Gastrocnemius medialis (tissue), 4 donors: ENCODE results near the gene GARRE1. TPM values are rescaled to one million over a fixed set of nuclear protein-coding genes. Genes with fewer than 3 reads are reported as not detected.

Experiments
- ATAC-seq, 2 donors: fragments of 150-250 bp; one replicate each; pipeline ENCODE4 v1.9.1; 2016
- DNase-seq, 2 donors: peaks; one replicate each; pipeline ENCODE4 v3.0.0-alpha.2; 2019
- H3K27ac ChIP-seq, 4 donors: fragments of 200-600 bp; sonication (generic); 1 replicate in 1 of 4; 2 replicates in 3 of 4; pipeline ENCODE4 v1.5.1; 2016 to 2018; ENCODE audit warnings: mild to moderate bottlenecking in 2 of 4, moderate library complexity in 1 of 4
- H3K27me3 ChIP-seq, 3 donors: fragments of 200-600 bp; sonication (generic) in 2 of 3; 1 replicate in 1 of 3; 2 replicates in 2 of 3; pipeline versions ENCODE4 v1.5.1 to v1.6.0; 2016 to 2019; ENCODE audit warnings: mild to moderate bottlenecking in 1 of 3, moderate library complexity in 1 of 3
- H3K36me3 ChIP-seq, 2 donors: fragments of 200-600 bp; sonication (generic) in 1 of 2; one replicate each; pipeline ENCODE4 v1.5.1; 2017 to 2018
- H3K4me1 ChIP-seq, 2 donors: fragments of 200-600 bp; sonication (generic) in 1 of 2; one replicate each; pipeline ENCODE4 v1.5.1; 2016 to 2017; ENCODE audit warnings: mild to moderate bottlenecking in 2 of 2
- H3K4me3 ChIP-seq, 4 donors: fragments of 200-600 bp; sonication (generic) in 3 of 4; 1 replicate in 1 of 4; 2 replicates in 3 of 4; pipeline ENCODE4 v1.5.1; 2016 to 2019; ENCODE audit warnings: mild to moderate bottlenecking in 2 of 4
- H3K9me3 ChIP-seq, 3 donors: fragments of 200-600 bp; sonication (generic) in 2 of 3; 1 replicate in 1 of 3; 2 replicates in 2 of 3; pipeline ENCODE4 v1.5.1; 2016 to 2019
- POLR2A ChIP-seq, 2 donors: fragments of 450-650 bp; IDR thresholded peaks; one replicate each; pipeline ENCODE4 v1.6.1; 2017; ENCODE audit warnings: antibody characterized with exemption in 2 of 2, mild to moderate bottlenecking in 2 of 2, moderate library complexity in 2 of 2
- in situ Hi-C, 4 donors: fragments of 200-750 bp; cut with MboI; loops; one replicate each; pipeline versions ENCODE4 v1.15.0 to v1.8.0; 2017; ENCODE audit warnings: low sequenced_read_pairs in 4 of 4
- intact Hi-C: fragments of 100-400 bp; cut with DNase I; formaldehyde crosslinking; loops from one replicate; pipeline ENCODE4 v1.15.1; 2023; ENCODE audit warnings: low total_unique reads
- total RNA-seq, 4 donors: library from RNA; depleted of rRNA; stranded (reverse); fragments of >200 nt; gene quantifications; one replicate each; pipeline versions ENCODE4 v1.1.0 to v1.2.3, GENCODE V29; 2016
- TF ChIP-seq, protein P1 (sequence below), 5 experiments: fragments of 450-650 bp in 3 of 5; fragments of 200-600 bp in 2 of 5; sonication (generic) in 2 of 5; IDR thresholded peaks in 4 of 5; conservative IDR thresholded peaks in 1 of 5; 1 replicate in 4 of 5; 2 replicates in 1 of 5; pipeline ENCODE4 v1.5.1; 2016 to 2019; ENCODE audit warnings: antibody characterized with exemption in 5 of 5, mild to moderate bottlenecking in 3 of 5, moderate library complexity in 3 of 5

GARRE1 gene
- total RNA-seq, 4 donors from 2014 or later: 21.8 to 34.3 (median 24.8) TPM

DNA sequence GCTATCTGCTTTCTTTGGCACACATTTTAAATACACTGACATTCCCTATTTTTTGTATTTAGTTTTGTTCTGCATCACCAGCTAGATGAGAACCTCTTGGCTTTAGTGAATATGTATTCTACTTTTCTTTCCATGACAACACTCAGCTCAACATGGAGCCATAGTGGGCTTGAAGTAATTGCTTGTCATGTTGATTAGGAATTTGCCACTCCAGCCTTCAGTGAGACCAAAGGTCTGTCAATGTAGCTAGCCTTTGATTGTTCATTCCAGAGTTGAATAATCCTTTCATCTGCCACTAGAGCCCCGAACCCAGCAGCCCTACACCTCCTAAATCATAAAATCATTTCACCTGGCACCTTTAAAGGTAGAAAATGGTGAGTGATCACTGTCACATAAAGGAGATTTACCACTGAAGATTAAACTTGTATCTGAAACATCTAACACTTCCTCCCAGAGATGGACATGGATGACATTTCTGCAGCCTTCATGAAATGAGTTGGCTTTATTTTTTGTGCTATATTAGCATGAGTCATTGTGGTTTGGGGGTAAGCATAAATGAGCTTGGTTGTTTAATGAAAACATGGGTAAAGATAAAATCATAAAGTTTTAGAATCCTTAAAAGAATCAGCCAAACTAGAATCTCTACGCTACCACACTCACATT lies 29.2 kb upstream of the GARRE1 start:
- Histone ChIP-seq H3K27me3 (no peaks in the 10 kb centered on the region), H3K4me3 (no peak overlapping the region), H3K9me3 (no peaks in the 10 kb centered on the region), H3K4me1 (no peaks in the 10 kb centered on the region), H3K36me3 (peaks cover 3 to 79% of the 10 kb centered on the region in 2 donors), H3K27ac (peak overlapping the region in 1 of 4 donors; percentile 42)
- in situ Hi-C loops (loop anchor here in 3 of 4 donors (10.0 to 25.0 kb wide), 2 partner anchors 112 to 120 kb away; no protein-coding TSS in a partner anchor), intact Hi-C loops (loop anchor here (5.0 kb wide), 1 partner anchor 122 kb away; no protein-coding TSS in a partner anchor)
- TF ChIP-seq POLR2A (IDR thresholded peaks at IDR 0.05): no peak
- TF ChIP-seq, protein P1, sequence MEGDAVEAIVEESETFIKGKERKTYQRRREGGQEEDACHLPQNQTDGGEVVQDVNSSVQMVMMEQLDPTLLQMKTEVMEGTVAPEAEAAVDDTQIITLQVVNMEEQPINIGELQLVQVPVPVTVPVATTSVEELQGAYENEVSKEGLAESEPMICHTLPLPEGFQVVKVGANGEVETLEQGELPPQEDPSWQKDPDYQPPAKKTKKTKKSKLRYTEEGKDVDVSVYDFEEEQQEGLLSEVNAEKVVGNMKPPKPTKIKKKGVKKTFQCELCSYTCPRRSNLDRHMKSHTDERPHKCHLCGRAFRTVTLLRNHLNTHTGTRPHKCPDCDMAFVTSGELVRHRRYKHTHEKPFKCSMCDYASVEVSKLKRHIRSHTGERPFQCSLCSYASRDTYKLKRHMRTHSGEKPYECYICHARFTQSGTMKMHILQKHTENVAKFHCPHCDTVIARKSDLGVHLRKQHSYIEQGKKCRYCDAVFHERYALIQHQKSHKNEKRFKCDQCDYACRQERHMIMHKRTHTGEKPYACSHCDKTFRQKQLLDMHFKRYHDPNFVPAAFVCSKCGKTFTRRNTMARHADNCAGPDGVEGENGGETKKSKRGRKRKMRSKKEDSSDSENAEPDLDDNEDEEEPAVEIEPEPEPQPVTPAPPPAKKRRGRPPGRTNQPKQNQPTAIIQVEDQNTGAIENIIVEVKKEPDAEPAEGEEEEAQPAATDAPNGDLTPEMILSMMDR (IDR thresholded peaks at IDR 0.05 in 4 of 5, conservative IDR thresholded peaks at IDR 0.05 in 1 of 5): no peak
- ATAC-seq (no peak), DNase-seq (no peak)

DNA sequence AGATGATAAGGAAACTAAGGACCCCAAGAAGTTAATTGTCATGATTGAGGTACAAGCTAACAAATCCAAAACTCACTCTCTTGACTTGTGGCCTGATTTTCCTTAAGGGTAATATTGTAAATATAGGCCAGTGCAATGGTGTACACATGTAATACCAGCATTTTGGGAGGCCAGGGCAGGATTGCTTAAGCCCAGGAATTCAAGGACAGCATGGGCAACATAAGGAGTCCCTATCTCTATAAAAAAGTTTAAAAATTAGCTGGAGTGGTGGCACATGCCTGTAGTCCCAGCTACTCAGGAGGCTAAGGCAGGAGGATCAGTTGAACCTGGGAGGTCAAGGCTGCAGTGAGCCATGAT lies 28.7 kb upstream of the GARRE1 start:
- H3K27me3 ChIP-seq: no peaks in the 10 kb centered on the region
- H3K27ac ChIP-seq: peak overlapping the region in 2 of 4 donors; percentile 1 to 42
- H3K36me3 ChIP-seq: peaks cover 3 to 81% of the 10 kb centered on the region in 2 donors
- intact Hi-C loops (no loop called here), in situ Hi-C loops (loop anchor here in 3 of 4 donors (10.0 to 25.0 kb wide), 2 partner anchors 112 to 119 kb away; no protein-coding TSS in a partner anchor)
- no peaks in the 10 kb centered on the region for H3K9me3 ChIP-seq
- H3K4me1 ChIP-seq: no peaks in the 10 kb centered on the region
- H3K4me3 ChIP-seq: no peak overlapping the region
- no peak for DNase-seq
- no peak for ATAC-seq
- TF ChIP-seq, protein P1 (IDR thresholded peaks at IDR 0.05 in 4 of 5, conservative IDR thresholded peaks at IDR 0.05 in 1 of 5): no peak
- TF ChIP-seq POLR2A (IDR thresholded peaks at IDR 0.05): no peak

DNA sequence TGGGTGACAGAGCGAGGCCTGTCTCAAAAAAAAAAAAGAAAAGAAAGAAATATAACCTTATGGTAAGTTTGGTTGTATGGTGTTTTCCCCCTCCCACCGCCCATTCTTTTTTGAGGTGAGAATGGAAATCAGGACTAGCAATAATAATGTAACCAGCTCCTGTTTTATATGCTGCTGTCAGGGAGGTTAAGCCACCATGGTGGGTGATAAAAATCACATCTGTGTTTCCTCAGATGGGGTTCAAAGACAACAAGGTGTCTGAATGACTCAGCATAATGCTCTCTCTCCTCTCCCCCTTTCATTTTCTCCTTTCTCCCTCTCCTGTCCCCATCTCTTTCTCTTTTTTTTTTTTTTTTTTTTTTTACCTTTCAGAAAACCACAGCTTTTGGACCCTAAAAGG lies 28.3 kb upstream of the GARRE1 start:
- intact Hi-C loops: no loop called here
- in situ Hi-C loops: loop anchor here in 3 of 4 donors (10.0 to 25.0 kb wide), 2 partner anchors 111 to 119 kb away; no protein-coding TSS in a partner anchor

DNA sequence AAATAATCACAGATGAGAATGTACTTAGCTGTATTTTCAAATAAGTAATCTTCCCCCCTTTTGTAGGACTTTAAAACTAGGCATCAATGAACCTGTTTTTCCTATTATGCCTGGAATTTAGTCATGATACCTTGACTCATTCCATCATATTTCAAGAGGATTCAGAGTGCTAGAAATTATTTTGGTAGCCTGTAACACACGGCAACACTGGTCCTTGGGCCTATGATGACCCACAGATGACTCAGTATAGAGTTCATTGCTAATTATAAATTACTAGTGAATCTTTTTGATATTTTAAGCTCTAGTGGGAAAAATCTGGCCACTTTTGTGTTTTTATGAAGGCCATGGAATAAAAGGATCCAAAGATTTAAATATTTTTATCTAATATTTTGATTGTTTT lies 26.0 kb upstream of the GARRE1 start:
- TF ChIP-seq, protein P1 (IDR thresholded peaks at IDR 0.05 in 4 of 5, conservative IDR thresholded peaks at IDR 0.05 in 1 of 5): no peak
- no peak for TF ChIP-seq POLR2A (IDR thresholded peaks at IDR 0.05)
- intact Hi-C loops (no loop called here), in situ Hi-C loops (loop anchor here in 3 of 4 donors (10.0 to 25.0 kb wide), 2 partner anchors 109 to 116 kb away; no protein-coding TSS in a partner anchor)
- no peaks in the 10 kb centered on the region for H3K27me3 ChIP-seq
- DNase-seq (no peak), ATAC-seq (no peak)
- H3K4me1 ChIP-seq: peaks cover 0 to 10% of the 10 kb centered on the region in 2 donors
- peaks cover 0 to 56% of the 10 kb centered on the region in 2 donors for H3K36me3 ChIP-seq
- H3K4me3 ChIP-seq: no peak overlapping the region
- no peaks in the 10 kb centered on the region for H3K9me3 ChIP-seq
- H3K27ac ChIP-seq: peak overlapping the region in 1 of 4 donors; percentile 11

More for the DNA sequence above, 28.3 kb upstream of the GARRE1 start:
- H3K27ac ChIP-seq: peak overlapping the region in 3 of 4 donors; percentile 1 to 46 (median 42)
- H3K9me3 ChIP-seq: no peaks in the 10 kb centered on the region
- no peaks in the 10 kb centered on the region for H3K27me3 ChIP-seq
- no peak for ATAC-seq
- no peaks in the 10 kb centered on the region for H3K4me1 ChIP-seq
- H3K4me3 ChIP-seq: no peak overlapping the region
- peaks cover 3 to 79% of the 10 kb centered on the region in 2 donors for H3K36me3 ChIP-seq
- TF ChIP-seq, protein P1 (IDR thresholded peaks at IDR 0.05 in 4 of 5, conservative IDR thresholded peaks at IDR 0.05 in 1 of 5): no peak
- no peak for TF ChIP-seq POLR2A (IDR thresholded peaks at IDR 0.05)
- DNase-seq: no peak
